Hepatocyte (in vitro differentiated cells): Measurements from ENCODE around the gene STK17A. TPM values are rescaled to one million over a fixed set of nuclear protein-coding genes. Genes with fewer than 3 reads are reported as not detected.

Source experiments
- DNase-seq: peaks from one replicate; pipeline ENCODE4 v3.0.0-alpha.2; 2016; ENCODE audit warnings: low spot score
- H2AFZ ChIP-seq: fragments of 200-600 bp; sonication (generic); 2 replicates; pipeline ENCODE4 v1.6.0; 2016; ENCODE audit warnings: antibody characterized with exemption, mild to moderate bottlenecking
- H3K27ac ChIP-seq: fragments of 200-600 bp; sonication (generic); 2 replicates; pipeline ENCODE4 v1.5.1; 2016; ENCODE audit warnings: mild to moderate bottlenecking
- H3K27me3 ChIP-seq: fragments of 200-600 bp; sonication (generic); 2 replicates; pipeline ENCODE4 v1.6.1; 2016
- H3K36me3 ChIP-seq: fragments of 200-600 bp; sonication (generic); replicated peaks from 2 replicates; pipeline ENCODE4 v1.5.1; 2016; ENCODE audit warnings: low read depth; ENCODE audit not compliant: insufficient read depth
- H3K4me1 ChIP-seq: fragments of 200-600 bp; sonication (generic); 2 replicates; pipeline ENCODE4 v1.5.1; 2016; ENCODE audit warnings: mild to moderate bottlenecking, moderate library complexity; ENCODE audit not compliant: insufficient read depth
- H3K4me2 ChIP-seq: fragments of 200-600 bp; sonication (generic); 2 replicates; pipeline ENCODE4 v1.6.0; 2016
- H3K4me3 ChIP-seq: fragments of 200-600 bp; sonication (generic); 2 replicates; pipeline ENCODE4 v1.5.1; 2016; ENCODE audit warnings: mild to moderate bottlenecking
- H3K79me2 ChIP-seq: fragments of 200-600 bp; sonication (generic); 2 replicates; pipeline ENCODE4 v1.6.0; 2017; ENCODE audit warnings: mild to moderate bottlenecking
- H3K9me2 ChIP-seq: fragments of 200-600 bp; sonication (generic); replicated peaks from 2 replicates; pipeline ENCODE4 v1.6.0; 2017; ENCODE audit warnings: mild to moderate bottlenecking; ENCODE audit not compliant: insufficient read depth
- H3K9me3 ChIP-seq: fragments of 200-600 bp; sonication (generic); 2 replicates; pipeline ENCODE4 v1.5.1; 2016; ENCODE audit warnings: low read depth, mild to moderate bottlenecking
- H4K20me1 ChIP-seq: fragments of 200-600 bp; sonication (generic); 2 replicates; pipeline ENCODE4 v1.6.0; 2016; ENCODE audit warnings: mild to moderate bottlenecking; ENCODE audit not compliant: insufficient read depth, poor library complexity, severe bottlenecking
- EZH2 ChIP-seq: fragments of 200-600 bp; sonication (generic); IDR thresholded peaks from 2 replicates; pipeline ENCODE4 v1.6.1; 2016; ENCODE audit warnings: antibody characterized with exemption, mild to moderate bottlenecking, borderline replicate concordance
- EZH2phosphoT487 ChIP-seq: fragments of 200-600 bp; sonication (generic); IDR thresholded peaks from one replicate; pipeline ENCODE4 v1.6.1; 2018; ENCODE audit warnings: antibody characterized with exemption, mild to moderate bottlenecking, low read depth, moderate library complexity; ENCODE audit not compliant: unreplicated experiment, severe bottlenecking
- WGBS: methylation state at CpG from one replicate; pipeline ENCODE4 v1.1.6; 2016; ENCODE audit warnings: low lambda C conversion rate; ENCODE audit errors: missing lambda C conversion rate; 5-methylcytosine and 5-hydroxymethylcytosine counted together
- polyA plus RNA-seq: library from polyadenylated mRNA; unstranded; fragments of >200 nt; fragmentation: Nextera tagmentation; extraction: Ambion mirVana; gene quantifications from 2 replicates; pipeline ENCODE4 v1.2.1, GENCODE V29; 2016
- total RNA-seq: library from RNA; depleted of rRNA; stranded (reverse); fragments of >200 nt; gene quantifications from 2 replicates; pipeline ENCODE4 v1.2.3, GENCODE V29; 2014
- TF ChIP-seq, protein P1 (sequence below): fragments of 200-600 bp; sonication (generic); IDR thresholded peaks from 2 replicates; pipeline ENCODE4 v1.5.1; 2016; ENCODE audit warnings: antibody characterized with exemption, mild to moderate bottlenecking; ENCODE audit not compliant: poor library complexity

The STK17A gene
- total and polyA plus RNA-seq, 2 experiments from 2014 or later: 21.1 to 23.6 TPM

DNA sequence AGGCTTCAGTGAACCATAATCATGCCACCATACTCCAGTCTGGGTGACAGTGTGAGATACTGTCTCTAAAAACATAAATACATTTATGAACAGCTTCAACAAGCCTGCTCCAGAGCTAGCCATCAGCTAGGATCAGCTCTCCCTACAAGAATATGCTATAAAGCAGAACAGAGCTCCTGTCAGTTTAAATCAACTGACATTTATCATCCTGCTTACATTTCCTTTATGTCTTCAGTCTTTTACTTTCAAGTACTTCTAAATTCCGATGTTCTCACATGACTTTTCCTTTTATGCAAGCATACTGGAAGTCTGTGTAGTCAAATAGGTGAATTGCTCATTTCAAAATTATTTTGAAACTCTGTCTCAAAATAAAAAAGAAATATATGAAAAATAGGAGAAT, 81.8 kb downstream of the STK17A start:
- no peaks in the 10 kb centered on the region for H3K27me3 ChIP-seq
- no peak overlapping the region for H3K27ac ChIP-seq
- no peak overlapping the region for H2AFZ ChIP-seq
- no peak overlapping the region for H3K4me3 ChIP-seq
- H3K9me2 ChIP-seq: no peaks in the 10 kb centered on the region
- no peak for DNase-seq
- TF ChIP-seq, protein P1, sequence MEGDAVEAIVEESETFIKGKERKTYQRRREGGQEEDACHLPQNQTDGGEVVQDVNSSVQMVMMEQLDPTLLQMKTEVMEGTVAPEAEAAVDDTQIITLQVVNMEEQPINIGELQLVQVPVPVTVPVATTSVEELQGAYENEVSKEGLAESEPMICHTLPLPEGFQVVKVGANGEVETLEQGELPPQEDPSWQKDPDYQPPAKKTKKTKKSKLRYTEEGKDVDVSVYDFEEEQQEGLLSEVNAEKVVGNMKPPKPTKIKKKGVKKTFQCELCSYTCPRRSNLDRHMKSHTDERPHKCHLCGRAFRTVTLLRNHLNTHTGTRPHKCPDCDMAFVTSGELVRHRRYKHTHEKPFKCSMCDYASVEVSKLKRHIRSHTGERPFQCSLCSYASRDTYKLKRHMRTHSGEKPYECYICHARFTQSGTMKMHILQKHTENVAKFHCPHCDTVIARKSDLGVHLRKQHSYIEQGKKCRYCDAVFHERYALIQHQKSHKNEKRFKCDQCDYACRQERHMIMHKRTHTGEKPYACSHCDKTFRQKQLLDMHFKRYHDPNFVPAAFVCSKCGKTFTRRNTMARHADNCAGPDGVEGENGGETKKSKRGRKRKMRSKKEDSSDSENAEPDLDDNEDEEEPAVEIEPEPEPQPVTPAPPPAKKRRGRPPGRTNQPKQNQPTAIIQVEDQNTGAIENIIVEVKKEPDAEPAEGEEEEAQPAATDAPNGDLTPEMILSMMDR: no peak
- TF ChIP-seq EZH2 (no peak), EZH2phosphoT487 (no peak)
- H3K4me1 ChIP-seq: peaks cover 3% of the 10 kb centered on the region
- no peaks in the 10 kb centered on the region for H3K36me3 ChIP-seq
- no peaks in the 10 kb centered on the region for H4K20me1 ChIP-seq
- no peak overlapping the region for H3K4me2 ChIP-seq
- no peaks in the 10 kb centered on the region for H3K9me3 ChIP-seq
- WGBS: 0% methylated on average over 1 of the region's 1 CpG
- peaks cover 58% of the 10 kb centered on the region for H3K79me2 ChIP-seq

DNA sequence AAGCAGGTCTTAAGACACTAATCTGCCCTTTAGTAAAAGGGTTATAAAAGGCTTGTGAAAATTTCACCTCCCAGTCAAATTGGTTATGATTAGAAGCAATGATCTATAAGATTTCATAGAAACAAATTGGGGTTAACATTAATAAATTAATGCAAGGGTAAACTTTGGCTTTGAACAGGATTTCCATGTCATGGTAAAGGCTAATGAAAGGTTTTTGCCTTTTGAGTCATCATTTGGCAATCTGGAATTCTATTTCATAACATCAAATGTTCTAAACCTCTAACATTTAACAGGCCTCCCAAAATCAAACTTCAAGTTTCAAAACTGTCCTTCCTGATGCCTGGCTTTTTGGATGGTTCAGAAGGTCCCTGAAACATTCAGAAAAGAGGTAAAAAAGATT, 84.0 kb downstream of the STK17A start:
- peaks cover 75% of the 10 kb centered on the region for H3K79me2 ChIP-seq

DNA sequence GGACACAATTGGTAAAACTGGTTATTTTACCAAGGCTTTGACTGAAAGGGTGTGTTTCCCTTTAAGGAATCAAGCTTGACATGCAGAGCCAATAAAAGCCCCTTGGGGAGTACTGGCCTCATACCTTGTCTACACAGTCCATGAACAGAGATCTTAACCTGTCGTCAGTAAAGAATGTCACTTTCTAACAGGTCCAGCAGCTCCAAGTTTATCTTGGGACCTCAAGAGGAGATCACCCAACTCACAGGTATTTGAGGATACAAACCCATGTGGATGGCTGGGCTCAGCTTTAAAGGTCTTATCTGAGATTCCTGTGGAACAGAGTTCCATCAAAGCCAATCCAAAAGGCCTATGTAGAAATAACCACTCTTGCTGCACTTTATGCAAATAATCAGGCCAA, 85.1 kb downstream of the STK17A start:
- 73% methylated on average over 1 of the region's 1 CpG for WGBS
- Histone ChIP-seq H2AFZ (no peak overlapping the region), H3K27me3 (no peaks in the 10 kb centered on the region), H3K27ac (no peak overlapping the region), H3K9me3 (no peaks in the 10 kb centered on the region), H3K9me2 (no peaks in the 10 kb centered on the region), H3K4me2 (no peak overlapping the region), H3K4me3 (no peak overlapping the region), H3K36me3 (no peaks in the 10 kb centered on the region), H4K20me1 (no peaks in the 10 kb centered on the region), H3K4me1 (no peaks in the 10 kb centered on the region), H3K79me2 (peaks cover 79% of the 10 kb centered on the region)
- DNase-seq: no peak
- TF ChIP-seq, protein P1: no peak
- TF ChIP-seq EZH2: no peak
- TF ChIP-seq EZH2phosphoT487: no peak

More for the DNA sequence above, 84.0 kb downstream of the STK17A start:
- TF ChIP-seq EZH2phosphoT487: no peak
- no peak for TF ChIP-seq EZH2
- TF ChIP-seq, protein P1: no peak
- no peaks in the 10 kb centered on the region for H3K27me3 ChIP-seq
- H3K9me2 ChIP-seq: no peaks in the 10 kb centered on the region
- no peak overlapping the region for H3K4me2 ChIP-seq
- no peaks in the 10 kb centered on the region for H3K9me3 ChIP-seq
- no peaks in the 10 kb centered on the region for H4K20me1 ChIP-seq
- no peak overlapping the region for H3K27ac ChIP-seq
- no peak overlapping the region for H2AFZ ChIP-seq
- no peaks in the 10 kb centered on the region for H3K4me1 ChIP-seq
- H3K4me3 ChIP-seq: no peak overlapping the region
- DNase-seq: no peak
- no peaks in the 10 kb centered on the region for H3K36me3 ChIP-seq
